GM18861 (cell line): ENCODE results near the gene SYCE3.

Source experiments
- ATAC-seq: cut with Tn5 transposase; IDR thresholded peaks from one replicate; pipeline ENCODE4 v1.9.1; 2021; ENCODE audit not compliant: unreplicated experiment

The SYCE3 gene

GRCh38 chr22:50576806-50577696, 14.3 kb upstream of the SYCE3 start:
- ATAC-seq, result no peak

DNA sequence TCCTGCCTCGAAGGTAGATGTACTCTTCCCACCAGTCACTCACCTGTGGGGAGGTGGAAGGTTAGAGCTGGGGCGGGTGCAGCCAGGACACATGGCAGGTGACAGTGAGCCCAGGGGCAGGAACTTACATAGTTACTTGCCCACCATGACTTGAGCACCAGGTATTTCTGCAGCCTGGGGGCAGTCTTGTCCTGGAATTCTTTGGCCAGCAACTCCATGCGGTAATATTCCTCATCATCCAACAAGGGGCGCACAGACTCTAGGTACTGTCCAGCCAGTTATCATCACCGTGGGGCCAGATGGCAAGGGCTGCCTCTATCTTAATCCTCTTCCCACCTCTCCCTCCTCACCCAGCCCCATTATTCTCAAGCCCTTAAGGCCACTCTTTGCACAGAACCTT, 13.4 kb upstream of the SYCE3 start:
- no peak for ATAC-seq

DNA sequence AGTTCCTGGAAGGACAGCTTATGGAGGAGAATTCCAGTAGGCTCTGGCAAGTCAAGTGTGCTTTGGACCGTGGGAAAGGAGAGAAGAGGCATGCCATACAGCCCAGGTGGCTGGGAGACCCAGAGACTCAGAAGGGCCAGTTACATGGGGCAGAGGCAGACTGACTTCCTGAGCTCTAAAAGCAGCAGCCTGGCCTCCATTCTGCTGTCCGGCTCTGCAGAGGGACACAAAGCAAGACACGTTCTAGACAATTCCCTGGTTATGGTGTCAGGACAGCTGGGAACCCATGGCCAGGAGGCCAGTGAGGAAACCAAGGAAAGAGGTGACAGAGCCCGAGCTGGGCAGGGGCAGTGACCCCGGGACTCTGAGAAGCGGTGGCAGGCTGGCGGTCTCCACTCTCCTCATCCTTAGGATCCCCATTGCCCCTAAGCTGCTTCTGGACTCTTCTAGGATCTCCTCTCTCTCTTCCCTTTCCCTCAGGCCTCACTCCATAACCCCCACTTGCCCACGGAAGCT, 12.8 kb upstream of the SYCE3 start:
- ATAC-seq, result no peak

- ATAC-seq, result no peak
Measured at GRCh38 chr22:50574383-50574755, 11.7 kb upstream of the SYCE3 start.

DNA sequence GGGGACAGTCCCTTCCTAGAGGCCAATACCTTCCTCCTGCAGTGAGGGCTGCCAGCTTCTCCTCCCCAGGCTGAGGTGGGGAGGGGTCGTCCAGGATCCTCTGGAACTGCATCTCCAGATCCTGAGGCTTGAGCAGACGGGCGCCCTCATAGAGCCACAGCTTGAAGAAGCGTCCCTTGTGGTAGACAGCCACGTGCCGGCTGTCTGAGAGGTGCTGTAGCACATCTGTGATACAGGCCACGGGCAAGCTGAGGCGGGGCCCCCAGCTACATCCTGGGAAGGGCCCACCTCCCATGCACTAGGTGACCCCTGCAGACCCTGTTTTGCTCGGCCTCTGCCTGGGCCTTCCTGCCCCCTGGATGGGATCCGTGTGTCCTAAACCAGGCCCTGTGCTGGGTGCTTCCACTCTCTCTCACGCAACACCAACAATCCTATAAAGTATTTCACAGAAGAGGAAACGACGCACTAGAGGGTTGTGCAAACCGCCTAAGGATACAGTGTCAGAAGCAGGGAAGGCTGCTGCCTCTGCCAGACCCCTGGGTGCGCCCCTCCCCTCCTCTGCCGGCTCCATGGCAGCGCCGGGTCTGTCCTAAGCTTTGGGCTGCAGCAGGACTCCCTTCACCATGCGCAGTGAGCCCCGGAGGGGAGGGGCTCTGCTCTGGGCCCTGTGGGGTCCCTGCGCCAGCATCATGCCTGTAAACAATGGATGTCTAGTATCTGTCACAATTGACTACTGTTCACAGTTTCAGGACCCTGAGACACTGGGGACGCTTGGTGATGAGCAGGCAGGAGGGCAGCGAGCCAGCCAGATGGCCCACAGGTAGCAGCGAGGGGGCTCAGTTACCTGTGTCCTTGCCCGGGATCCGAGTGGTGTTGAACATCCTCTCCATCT, 11.0 kb upstream of the SYCE3 start:
- no peak for ATAC-seq

- ATAC-seq, result no peak
Measured at GRCh38 chr22:50572965-50573364, 10.2 kb upstream of the SYCE3 start.

GRCh38 chr22:50571264-50572175, 8.8 kb upstream of the SYCE3 start:
- ATAC-seq, result no peak

- no peak for ATAC-seq
Measured at GRCh38 chr22:50570861-50571260, 8.1 kb upstream of the SYCE3 start.

DNA sequence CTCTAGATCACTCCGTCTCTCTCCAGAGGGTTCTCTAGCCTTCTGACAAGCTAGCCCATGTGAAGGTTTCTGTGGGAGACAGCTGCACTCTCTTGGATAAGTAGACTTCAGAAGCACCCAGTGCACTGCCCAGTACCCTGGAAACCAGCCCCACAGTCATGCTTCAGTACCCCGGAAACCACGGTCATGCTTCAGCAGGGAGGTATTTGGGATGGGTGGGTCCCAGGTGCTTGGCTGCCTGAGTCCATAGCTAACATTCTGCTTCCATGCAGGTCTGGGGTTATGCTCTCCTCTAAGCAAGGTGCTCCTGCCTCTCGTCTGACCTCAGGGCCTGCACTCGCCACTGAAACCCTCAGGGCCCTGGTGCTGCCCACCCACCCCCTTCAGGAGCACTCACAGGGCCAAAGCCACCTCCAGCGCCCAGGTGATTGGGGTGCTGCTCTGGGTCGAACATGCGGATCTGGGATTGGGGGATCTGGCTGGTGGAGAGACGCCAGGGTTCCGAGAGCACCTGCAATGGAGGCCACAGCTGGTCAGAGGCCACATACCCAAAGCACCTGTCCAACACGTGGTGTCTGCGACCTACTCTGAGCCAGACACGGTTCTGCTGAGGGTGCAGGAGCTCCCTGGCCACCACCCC, 7.3 kb upstream of the SYCE3 start:
- ATAC-seq, result no peak

DNA sequence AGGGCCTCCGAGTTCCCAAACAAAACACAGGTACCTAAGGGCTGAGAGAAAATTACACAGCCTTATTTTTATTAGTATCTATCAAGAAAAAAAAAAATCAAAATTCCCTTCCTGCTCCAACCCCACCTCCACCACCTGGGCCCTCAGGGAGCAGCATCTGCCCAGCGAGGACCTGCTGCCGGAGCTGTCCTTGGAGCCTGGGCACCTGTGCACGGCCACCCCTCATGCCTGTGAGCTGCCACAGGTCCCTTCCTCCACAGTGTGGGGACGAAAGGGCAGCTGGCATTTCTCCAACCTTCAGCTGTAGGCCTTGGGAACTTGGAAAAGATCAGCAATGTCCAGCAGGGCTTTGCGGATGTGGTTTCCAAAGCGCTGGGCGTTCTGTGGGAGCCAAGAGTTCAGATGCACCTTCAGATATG, 6.3 kb upstream of the SYCE3 start:
- no peak for ATAC-seq

DNA sequence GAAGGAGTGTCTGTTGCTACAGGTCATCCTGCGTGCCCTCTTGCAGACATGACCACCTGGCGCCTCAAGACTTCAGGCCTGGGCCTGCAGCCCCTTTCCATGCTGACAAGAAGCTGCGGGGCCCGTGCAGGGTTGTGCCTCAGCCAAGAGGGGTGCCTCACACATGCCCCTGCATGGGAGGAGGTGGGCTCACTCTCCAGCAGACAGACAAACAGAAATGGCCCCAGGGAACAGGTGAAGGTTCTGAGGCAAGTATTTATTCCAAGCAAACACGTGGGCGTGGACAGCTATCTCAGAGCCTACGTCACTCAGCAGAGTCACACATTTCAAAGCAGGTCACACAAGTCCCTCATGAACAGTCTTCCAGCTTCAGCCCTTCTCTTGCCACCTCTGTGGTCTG, 5.9 kb upstream of the SYCE3 start:
- ATAC-seq, result no peak

GRCh38 chr22:50567721-50568252, 5.1 kb upstream of the SYCE3 start:
- no peak for ATAC-seq

DNA sequence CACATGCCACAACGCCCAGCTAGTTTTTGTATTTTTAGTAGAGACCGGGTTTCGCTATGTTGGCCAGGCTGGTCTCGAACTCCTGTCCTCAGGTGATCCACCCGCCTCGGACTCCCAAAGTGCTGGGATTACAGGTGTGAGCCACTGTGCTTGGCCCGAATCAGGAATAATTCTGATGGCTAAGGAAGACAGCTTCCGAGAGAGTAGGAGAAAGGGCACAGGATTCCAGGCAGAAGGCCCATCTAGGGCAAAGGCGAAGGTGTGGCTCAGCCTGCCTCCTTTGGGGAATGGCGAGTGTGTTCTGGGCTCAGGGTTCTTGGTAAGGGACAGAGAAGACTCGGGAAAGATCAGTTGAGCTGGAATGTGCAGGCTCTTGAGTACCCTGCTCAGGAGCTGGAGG, 1.6 kb upstream of the SYCE3 start:
- ATAC-seq, result no peak

GRCh38 chr22:50563413-50564160, 868 bp upstream of the SYCE3 start:
- ATAC-seq, result no peak

GRCh38 chr22:50561401-50562358, 1.0 kb downstream of the SYCE3 start:
- no peak for ATAC-seq

GRCh38 chr22:50560034-50560433, 2.7 kb downstream of the SYCE3 start:
- ATAC-seq, result no peak

- no peak for ATAC-seq
Measured at GRCh38 chr22:50556703-50557102, 6.0 kb downstream of the SYCE3 start.

DNA sequence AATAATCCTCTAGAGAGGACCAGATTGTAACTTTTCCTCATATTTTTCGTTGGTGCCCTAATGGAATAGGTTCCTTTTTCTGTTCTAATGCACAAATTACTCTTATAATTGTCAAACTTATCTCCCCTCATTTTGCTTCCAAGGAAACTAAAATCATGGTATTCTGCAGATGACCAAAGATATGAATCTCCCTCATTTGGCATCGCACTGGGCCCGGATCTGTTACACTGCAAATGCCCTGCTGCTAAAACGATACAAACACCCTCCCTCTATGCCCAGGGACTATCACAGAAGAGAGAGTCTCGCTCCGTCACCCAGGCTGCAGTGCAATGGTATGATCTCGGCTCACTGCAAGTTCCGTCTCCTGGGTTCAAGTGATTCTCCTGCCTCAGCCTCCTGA, 9.4 kb downstream of the SYCE3 start:
- no peak for ATAC-seq
